Right lobe of liver (tissue), 4 donors: Measurements from ENCODE around the gene CACNA2D2.

Experiments
- CTCF ChIP-seq, 4 donors: fragments of 200-600 bp in 3 of 4; fragments of 450-650 bp in 1 of 4; IDR thresholded peaks; one replicate each; pipeline versions ENCODE4 v1.5.1 to v1.8.0; 2016 to 2022; ENCODE audit warnings: antibody characterized with exemption in 4 of 4, mild to moderate bottlenecking in 2 of 4
- POLR2A ChIP-seq: fragments of 450-650 bp; IDR thresholded peaks from one replicate; pipeline ENCODE4 v1.6.1; 2017; ENCODE audit warnings: antibody characterized with exemption, mild to moderate bottlenecking
- donor health status: DM: no; HTN: no; CAD: no.
- donor health status: DM: no; HTN: no; CAD: no.
- donor health status: DM: no; HTN: yes; CAD: no.

DNA sequence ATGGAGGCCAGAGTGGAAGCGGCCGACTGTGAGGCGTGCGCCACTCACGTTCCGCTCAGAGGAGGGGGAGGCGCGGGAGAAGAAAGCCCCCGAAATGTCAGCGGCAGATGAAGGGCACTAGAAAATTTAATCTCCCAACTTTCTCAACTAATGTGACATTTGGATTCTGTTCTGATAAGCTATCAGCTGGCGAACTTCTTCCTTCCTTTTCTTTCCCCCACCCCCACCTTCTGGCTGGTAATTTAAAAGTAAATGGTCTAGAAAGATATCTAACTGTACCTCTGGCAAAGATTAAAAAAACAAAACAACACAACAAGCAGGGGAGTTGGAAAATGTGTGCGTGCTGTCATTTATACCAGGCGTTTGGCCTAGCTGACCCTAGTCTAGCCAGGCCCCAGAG, 117.7 kb downstream of the CACNA2D2 start:
- TF ChIP-seq CTCF (IDR thresholded peaks at IDR 0.05) (no peak), POLR2A (no peak)
